DMS 273 treated with DMSO at 0.1 percent for 48 hours (cell line): ENCODE data around the gene TFPI.
"Not testable (repeated sequence)": the region's sequence is repeated elsewhere in the genome, so short reads cannot be mapped to it uniquely, and the experiment has no call there.

Experiments used
- DNase-seq: peaks from one replicate; lab custom pipeline; 2025; lab: John Stamatoyannopoulos, UW

TFPI gene

DNA sequence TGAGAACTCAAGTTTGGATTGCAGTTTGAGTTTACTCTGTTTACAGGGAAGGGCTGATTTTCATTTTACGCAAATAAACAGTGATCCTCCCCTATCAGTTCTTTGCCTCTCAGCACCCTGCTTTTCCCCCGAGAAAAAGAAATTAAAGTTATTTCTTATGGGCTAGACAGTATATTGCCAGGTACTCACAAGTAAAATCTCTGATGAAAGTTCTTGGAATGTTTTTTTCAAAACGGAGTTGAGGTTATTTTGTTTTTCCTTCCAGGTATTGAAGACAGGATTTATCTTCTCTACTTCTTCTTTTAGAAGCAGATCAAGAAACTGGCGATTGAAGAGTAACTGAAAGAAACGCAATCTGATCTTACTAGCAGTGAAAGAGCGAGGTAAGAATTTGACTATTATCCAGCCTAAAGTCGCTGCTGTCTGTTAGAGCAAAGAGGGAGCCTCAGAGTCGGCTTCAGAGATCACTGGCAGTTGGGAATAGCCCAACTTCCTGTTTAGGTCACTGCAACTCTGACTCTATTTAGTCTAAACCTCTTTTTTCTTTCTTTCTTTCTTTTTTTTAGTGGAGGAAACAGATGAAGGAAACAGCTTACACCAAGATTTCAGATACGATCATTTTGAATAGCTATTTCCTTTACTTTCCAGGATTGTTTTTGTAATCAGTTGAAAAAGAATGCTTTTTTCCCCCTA, at the start of gene TFPI:
TFPI (minus strand) TSS at position 425 of the 693 bp plus-strand sequence. CDS start 50,667 bp downstream, outside the sequence.
- DNase-seq, result peak; percentile 43

DNA sequence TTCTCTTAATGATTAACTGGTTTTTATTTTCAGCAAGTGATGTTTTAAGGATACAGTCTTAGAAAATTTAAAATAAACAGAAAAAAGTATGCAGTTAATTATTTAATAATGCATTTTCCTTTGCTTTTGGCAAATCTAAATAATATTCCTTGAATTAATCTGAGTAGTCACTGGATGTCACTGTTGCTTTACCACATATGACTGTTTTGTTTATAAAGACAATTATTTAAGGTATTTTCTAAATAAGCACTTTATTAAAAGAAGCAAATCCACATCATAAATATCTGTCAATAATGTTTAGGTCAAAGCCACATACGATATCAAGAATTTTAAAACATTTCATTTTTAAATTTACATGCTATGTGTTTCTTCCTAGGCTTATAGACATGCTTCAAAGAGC, 40.6 kb upstream of the TFPI start:
- no peak for DNase-seq

DNA sequence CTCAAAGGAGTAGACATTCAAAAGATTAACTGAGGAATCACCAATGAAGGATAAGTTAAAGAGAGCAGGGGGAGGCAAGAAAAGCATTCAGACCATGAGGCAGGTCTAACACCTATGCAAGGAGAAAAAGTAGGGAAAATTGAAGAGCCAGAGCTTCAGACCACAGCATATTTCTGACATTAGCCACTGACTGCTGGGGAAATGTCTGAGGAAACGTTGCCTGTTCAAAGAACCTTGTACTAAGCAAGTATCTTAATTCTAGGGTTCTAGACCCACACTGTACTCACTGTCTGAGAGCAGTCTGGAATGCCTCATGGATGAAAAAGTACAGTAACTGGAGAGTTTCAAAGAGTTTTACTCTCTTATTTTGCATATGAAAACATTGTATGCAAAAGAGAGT, 39.5 kb upstream of the TFPI start:
- no peak for DNase-seq

DNA sequence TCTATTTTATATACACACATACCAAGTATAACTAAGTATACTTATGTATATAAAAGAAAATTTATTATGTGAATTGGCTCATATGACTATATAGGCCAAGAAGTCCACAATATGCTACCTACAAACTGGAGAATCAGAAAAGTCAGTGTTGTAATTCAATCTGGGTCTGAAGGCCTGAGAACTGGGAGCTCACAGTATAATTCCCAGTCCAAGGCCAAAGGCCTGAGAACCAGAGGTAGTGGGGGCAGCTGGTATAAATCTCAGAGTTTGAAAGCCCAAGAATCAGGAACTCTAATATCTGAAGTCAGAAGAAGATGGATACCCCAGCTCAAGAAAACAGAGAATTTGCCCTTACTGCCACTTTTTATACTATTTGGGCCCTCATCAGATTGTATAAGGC, 38.9 kb upstream of the TFPI start:
- DNase-seq, result no peak

DNA sequence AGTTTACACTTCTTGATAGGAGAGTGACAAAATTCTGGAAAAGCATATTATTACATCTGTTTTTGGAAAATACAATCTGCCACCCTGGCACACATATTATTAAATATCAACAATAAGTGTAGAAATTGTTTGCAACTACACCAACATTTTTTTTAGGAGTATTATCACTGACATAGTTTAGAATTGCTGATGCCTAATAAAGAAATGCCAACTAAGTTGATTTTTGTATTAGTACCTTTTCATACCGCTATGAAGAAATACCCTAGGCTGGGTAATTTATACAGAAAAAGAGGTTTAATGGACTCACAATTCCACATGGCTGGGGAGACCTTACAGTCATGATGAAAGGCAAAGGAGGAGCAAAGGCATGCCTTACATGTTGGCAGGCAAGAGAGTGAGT, 35.9 kb upstream of the TFPI start:
- no peak for DNase-seq

DNA sequence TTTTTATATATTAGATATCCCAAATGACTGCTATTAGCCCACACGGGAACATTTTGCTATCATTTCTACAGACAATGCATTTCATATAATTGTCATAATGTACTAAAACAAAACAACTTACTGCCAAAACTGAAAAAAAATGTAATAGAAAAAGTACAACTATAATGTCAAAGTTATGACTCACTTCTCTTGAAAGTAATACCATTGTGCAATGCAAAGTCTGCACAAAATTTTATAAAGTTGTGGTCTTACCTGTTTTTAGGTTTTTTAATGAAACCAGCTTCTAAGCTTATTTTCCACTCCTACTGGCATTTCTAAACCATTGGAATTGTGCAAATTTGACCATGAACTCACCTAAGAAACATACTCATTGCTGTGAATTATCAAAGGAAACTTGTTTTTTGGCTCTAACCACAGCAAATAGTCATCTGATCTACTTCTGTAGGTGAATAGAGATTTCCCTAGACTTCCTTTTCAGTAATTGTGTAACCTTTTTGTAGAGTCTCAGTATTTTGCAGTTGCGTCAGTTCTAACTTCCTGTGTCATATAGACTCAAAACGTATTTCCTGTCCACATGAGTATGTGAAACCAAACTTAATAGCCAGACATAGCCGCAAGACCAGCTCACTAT, 31.9 kb upstream of the TFPI start:
- DNase-seq, result no peak

DNA sequence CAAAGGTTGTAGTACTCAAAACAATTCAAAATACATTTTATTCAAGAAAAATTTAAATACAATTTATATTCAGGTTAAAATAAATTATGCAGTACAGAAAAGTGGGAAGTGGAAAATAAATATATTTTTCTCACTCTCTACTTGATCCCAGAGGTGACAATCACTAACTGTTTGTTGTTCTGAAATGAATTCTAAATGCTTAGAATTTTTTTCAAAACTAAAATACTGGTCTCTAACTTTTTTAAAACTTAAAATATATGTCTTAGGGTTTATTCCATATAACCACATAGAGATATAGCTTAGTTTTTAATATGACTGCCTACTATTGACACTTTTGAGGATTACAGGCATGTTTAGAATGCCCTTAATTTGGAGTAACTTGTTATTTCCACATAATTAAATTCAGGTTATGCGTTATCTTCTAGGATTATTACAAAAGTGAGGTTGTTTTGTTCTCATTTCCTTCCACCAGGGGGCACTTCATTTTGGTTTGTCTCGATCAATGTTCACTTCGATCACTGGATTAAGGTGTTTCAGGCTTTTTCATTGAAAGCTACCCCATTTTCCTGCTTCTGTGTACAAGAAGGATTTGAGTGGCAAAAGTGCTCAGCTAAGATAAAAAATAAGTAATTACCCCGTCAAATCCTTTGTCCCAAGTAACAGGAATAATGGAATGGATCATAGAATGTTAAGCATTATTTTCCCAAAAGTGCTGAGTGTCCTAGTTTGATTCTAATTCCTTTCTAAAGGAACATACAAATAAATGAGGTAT, 27.1 kb upstream of the TFPI start:
- peak; percentile 23 for DNase-seq

DNA sequence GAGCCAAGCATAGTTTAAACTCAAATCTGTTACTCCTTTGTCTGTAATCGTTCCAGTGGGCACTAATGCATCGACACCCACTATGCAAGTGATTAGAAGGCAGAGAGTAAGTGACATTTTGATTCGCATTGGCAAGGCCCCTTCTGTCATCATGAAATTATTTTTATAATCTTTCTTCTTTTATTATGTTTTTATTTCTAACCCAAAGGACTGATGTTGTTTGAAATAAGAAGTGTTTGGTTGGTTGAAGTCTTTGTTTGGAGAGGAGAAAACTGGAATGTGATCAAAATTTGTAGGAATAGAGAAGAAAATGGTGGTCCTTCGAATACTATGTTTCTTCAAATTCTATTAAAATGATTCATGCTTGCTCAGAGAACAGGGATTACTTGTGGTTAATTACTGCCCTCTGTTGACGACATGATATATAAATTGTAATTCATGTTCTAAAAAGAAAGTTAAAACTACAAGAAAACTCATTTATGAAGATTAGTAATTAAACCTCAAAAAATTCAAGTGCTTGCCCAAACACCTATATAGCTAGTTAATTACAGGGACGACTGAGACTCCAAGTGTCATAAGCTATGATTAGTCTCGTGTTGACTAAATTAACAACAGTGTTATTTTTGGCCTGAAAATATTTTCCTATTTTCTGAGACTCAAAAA, 26.4 kb upstream of the TFPI start:
- DNase-seq, result peak; percentile 48

DNA sequence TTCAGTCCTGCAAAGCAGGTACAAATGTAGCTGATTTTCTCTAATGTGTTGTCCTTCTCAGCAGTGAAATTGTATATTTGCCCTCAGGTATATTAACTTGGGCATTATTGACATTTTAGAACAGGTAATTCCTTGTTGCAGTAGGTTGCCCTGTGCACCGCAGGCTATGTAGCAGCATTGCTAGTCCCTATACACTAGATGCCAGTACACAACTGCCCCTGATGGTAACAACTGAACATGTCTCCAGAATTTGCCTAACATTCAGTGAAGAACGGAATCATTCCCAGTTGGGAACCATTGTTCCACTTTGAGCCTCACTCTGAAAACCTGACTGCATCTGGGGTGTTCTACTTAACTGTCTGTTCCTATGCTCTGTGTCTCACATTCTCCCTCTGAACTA, 23.1 kb upstream of the TFPI start:
- DNase-seq, result no peak

DNA sequence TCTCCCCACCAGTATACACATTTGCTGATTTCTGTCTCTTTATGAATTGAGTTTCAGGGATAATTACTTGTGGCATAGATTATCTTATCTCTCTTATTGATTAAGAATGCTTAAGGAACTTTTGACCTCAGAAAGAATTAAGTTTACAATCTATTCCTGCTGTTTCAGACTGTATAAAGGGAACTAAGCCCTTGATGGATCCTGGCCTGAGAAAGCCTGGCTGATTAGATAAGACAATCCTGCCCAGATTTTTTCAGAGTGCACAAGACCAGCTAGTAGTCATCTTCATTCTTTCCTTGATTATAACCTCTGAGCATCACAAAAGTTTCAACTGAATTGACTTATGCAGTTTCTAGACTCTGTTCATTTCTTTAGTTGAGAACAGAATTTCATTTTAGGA, 22.7 kb upstream of the TFPI start:
- no peak for DNase-seq

DNA sequence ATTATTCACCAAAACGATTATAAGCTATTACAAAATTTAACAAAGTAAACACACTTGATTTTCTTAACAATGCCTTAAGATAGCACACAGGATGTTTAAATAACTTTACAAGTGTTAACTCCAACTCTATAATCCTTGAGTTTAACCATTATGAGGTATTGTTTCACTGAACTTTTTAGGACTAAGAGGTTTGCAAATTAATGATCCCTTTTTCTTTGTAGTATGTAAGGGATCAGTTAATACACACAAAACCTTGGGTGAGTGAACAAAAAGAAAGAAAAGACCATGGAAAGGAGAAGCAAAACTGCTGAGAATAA, 21.5 kb upstream of the TFPI start:
- DNase-seq, result no peak

DNA sequence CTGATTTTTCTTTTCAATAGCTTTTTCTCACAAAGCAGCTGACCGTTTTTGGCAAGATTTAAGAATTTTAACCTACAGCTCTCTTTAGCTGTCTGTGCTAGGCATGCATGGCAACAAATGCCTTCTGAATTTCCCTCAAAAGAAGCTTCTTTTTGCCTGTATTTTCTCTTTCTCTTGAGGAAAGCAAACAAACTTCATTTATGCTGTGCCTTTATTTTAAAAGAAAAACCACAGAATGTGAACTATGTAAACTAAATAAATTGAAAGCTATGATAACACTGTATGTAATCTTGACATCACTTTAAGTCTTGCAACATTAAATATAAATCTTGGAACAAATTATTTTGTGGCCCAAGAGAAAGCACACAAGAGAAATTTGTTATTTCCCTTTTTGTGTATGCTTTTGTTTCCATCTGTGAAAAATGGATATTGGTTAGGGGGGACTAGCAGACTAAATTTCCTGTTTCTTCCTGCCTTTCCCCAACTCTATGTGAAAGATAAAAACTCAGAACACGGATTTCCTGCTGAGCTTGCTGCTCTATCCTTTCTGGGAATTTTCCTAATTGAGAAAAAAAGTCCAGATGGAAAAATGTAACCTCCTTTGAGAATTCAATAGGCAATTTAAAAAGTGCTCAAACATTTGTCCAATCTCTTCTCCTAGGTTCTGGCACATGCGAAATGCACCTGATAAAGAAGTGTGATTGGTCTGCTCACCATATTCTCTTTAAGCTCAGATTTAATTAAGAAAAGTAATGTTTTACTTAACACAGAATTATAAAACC, 20.9 kb upstream of the TFPI start:
- DNase-seq, result no peak

DNA sequence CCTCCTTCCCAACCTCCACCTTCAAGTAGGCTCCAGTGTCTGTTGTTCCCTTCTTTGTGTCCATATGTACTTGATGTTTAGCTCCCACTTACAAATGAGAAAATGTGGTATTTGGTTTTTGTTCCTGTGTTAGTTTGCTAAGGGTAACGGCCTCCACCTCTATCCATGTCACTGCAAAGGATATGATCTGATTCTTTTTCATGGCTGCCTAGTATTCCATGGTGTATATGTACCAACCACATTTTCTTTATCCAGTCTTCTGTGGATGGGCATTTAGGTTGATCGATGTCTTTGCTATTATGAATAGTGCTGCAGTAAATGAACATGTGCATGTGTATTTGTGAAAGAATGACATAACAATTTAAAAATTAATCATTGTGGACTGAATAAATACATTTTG, 19.5 kb upstream of the TFPI start:
- DNase-seq, result no peak

DNA sequence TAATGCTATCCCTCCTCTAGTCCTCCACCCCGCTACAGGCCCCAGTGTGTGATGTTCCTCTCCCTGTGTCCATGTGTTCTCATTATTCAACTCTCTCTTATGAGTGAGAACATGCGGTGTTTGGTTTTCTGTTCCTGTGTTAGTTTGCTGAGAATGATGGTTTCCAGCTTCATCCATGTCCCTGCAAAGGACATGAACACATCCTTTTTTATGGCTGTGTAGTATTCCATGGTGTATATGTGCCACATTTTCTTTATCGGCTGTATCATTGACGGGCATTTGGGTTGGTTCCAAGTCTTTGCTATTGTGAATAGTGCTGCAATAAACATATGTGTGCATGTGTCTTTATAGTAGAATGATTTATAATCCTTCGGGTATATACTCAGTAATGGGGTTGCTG, 17.8 kb upstream of the TFPI start:
- not testable (repeated sequence) for DNase-seq

DNA sequence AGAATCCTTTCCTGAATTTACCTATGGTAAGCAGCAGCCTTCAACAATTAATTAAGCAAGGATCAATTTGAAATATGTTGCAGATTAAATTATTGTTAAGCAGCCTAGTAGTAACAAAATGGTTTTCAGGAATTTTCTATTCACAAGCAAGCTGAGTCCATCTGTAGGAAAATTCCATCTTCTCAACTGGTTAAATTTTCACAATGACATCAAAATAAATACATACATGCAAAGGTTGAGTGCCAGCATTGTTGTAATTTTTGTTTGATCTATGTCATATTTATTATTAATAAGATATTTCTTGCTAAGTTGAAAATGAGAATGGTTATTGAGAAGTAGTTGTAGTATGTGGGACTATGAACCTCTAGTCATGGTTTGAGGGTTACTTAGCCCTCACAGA, 15.3 kb upstream of the TFPI start:
- no peak for DNase-seq

DNA sequence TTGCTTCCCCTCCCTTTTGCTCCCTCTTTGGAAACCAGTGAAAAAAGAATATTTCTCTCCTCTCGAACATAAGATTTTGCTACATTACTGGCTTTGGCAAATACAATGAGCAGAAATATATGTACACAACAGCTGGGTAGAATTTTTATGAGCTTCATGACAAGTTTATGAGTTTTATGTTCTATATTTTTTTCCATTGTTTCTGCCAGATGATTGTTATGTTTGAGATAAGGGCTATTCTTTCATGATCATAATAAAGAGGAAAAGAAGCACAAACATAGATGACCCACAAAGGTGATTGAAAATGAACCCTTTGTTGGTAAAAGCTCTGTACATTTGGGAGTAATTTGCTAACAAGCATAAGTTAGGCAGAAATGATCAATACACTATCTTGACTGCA, 14.8 kb upstream of the TFPI start:
- no peak for DNase-seq

DNA sequence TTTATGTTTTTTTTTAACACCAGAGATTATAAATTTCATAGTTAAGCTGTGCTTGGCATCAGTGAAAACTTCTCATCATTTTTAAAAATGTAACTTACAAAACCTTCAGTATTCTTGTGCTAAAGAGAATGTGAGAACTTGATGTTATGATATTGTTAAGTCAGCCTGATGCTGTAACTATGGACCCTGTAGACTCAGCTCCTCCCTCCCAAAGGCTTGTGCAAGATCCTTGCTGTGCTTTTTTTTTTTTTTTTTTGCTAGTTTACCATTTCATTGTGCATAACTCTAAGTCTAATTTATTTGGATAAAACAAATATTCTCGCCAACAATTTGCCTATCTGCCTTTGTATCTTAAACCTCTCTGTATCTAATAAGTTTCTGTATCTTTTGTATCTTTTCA, 12.9 kb upstream of the TFPI start:
- no peak for DNase-seq

DNA sequence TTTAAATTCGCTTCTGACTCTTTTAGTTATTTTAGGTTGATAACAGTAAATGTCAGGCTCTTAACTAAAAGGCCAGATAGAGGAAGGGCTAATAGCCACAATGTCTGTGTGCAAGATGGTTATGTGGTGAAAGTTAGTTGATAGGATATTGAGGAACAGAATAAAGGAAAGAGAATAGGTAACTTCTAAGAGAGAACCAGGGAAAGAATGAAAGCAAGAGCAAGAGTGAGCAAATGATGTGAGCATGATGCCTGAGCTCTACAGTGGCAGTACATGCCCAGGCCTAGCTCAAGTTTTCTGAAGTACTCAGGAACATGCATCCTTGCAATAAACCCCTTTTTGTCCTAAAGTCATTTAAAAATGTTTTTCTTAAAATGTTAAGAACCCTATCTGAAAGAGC, 12.5 kb upstream of the TFPI start:
- DNase-seq, result no peak

DNA sequence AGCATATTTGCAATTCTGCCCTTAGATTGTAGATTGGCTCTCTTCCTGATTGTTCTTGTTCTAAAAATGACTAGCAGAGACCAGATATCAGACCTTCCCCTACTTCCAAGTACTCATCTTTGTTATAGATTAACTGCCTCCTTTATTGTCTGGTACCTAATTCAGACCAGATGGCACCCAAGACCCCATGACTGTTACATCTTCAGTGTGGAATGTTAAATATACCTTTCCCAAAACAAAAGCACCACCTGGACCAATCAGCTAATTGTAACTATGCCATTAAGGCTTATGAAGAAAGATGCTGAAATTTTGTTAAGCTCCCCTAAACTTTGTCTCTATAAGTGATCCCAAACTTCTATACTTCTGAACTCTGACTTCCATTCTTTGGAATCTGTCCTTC, 12.0 kb upstream of the TFPI start:
- DNase-seq, result no peak

DNA sequence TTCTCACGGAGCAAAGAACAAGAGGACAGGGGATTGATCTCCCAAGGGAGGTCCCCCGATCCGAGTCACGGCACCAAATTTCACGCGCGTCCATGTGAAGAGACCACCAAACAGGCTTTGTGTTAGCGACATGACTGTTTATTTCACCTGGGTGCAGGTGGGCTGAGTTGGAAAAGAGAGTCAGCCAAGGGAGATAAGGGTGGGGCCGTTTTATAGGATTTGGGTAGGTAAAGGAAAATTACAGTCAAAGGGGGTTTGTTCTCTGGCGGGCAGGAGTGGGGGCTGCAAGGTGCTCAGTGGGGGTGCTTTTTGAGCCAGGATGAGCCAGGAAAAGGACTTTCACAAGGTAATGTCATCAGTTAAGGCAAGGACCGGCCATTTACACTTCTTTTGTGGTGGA, 11.4 kb upstream of the TFPI start:
- not testable (repeated sequence) for DNase-seq

DNA sequence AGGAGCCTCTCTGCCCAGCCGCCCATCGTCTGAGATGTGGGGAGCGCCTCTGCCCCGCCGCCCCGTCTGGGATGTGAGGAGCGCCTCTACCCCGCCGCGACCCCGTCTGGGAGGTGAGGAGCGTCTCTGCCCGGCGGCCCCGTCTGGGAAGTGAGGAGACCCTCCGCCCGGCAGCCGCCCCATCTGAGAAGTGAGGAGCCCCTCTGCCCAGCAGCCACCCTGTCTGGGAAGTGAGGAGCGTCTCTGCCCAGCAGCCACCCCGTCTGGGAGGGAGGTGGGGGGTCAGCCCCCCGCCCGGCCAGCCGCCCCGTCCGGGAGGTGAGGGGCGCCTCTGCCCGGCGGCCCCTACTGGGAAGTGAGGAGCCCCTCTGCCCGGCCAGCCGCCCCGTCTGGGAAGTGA, 2.3 kb upstream of the TFPI start:
- DNase-seq, result not testable (repeated sequence)

DNA sequence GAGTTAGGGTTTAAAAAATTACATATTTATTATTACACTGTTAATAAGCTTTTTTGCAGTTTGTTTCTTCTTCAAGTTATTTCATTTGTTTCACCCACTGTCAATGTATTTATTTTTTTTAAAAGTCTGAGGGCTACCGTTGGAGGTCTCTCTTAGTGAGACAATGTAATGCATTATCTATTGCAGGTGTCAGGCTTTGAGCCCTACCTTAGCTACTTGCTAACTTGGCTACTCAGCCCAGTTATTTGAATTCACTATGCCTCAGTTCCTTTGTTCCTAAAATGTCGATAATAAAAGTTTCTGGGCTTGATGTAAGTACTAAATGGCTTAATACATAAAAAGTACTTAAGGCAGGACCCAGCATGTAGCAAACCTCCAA, 458 bp upstream of the TFPI start:
- no peak for DNase-seq
